ENCODE results near the gene ASB3. TPM values are rescaled to one million over a fixed set of nuclear protein-coding genes. Genes with fewer than 3 reads are reported as not detected.

The ASB3 gene
- total RNA-seq, 1 experiment from 2014 or later: 12.9 TPM

- ATAC-seq (no peak), DNase-seq (ENCODE audit: low read depth, low spot score) (no peak)
- Histone ChIP-seq H3K27me3 (ENCODE audit: control insufficient read depth, insufficient read depth, low read length) (no peaks in the 10 kb centered on the region), H3K4me3 (ENCODE audit: low read depth in 2 of 2, low read length in 2 of 2) (no peak overlapping the region), H3K9me3 (ENCODE audit: control insufficient read depth, insufficient read depth, low read depth, low read length) (no peaks in the 10 kb centered on the region), H3K27ac (ENCODE audit: low read length) (no peak overlapping the region), H3K4me1 (ENCODE audit: control insufficient read depth, insufficient read depth, low read length) (no peaks in the 10 kb centered on the region), H3K36me3 (ENCODE audit: control insufficient read depth, insufficient read depth, low read length) (peaks cover 17% of the 10 kb centered on the region; the same call in 1 of the 2 replicates)
- in situ Hi-C loops (cut with HindIII; ENCODE audit: low pct_unique_long_range_greater_than_20kb, low sequenced_read_pairs): no loop called here
- BruUV-seq (replicated peaks): no TSS peak
- ChIA-PET POLR2A (no interaction called here), CTCF (no interaction called here)
- TF ChIP-seq TCF7L2 (IDR thresholded peaks at IDR 0.05; ENCODE audit: low read depth, low read length) (no peak), CTCF (IDR thresholded peaks at IDR 0.05) (no peak), REST (IDR thresholded peaks at IDR 0.05; ENCODE audit: insufficient read depth in 1 of 2, low read depth in 2 of 2, low read length in 1 of 2) (no peak), POLR2AphosphoS5 (IDR thresholded peaks at IDR 0.05; ENCODE audit: low read depth, low read length) (no peak), SIN3A (IDR thresholded peaks at IDR 0.05; ENCODE audit: borderline replicate concordance, insufficient read depth, low read depth, low read length) (no peak)
- intact Hi-C loops (cut with micrococcal nuclease; ENCODE audit: unreplicated experiment): no loop called here
These were observed 15.9 kb upstream of the ASB3 start for GRCh38 chr2:53802617-53803151.

GRCh38 chr2:53801547-53801946 is 14.8 kb upstream of the ASB3 start:
- Histone ChIP-seq H3K36me3 (ENCODE audit: control insufficient read depth, insufficient read depth, low read length) (peaks cover 22% of the 10 kb centered on the region; the same call in 1 of the 2 replicates), H3K4me1 (ENCODE audit: control insufficient read depth, insufficient read depth, low read length) (no peaks in the 10 kb centered on the region), H3K27me3 (ENCODE audit: control insufficient read depth, insufficient read depth, low read length) (no peaks in the 10 kb centered on the region), H3K9me3 (ENCODE audit: control insufficient read depth, insufficient read depth, low read depth, low read length) (no peaks in the 10 kb centered on the region), H3K27ac (ENCODE audit: low read length) (no peak overlapping the region), H3K4me3 (ENCODE audit: low read depth in 2 of 2, low read length in 2 of 2) (no peak overlapping the region)
- intact Hi-C loops (cut with micrococcal nuclease; ENCODE audit: unreplicated experiment): no loop called here
- CTCF ChIA-PET: no interaction called here
- no TSS peak for BruUV-seq (replicated peaks)
- POLR2A ChIA-PET: no interaction called here
- in situ Hi-C loops (cut with HindIII; ENCODE audit: low pct_unique_long_range_greater_than_20kb, low sequenced_read_pairs): no loop called here
- TF ChIP-seq SIN3A (IDR thresholded peaks at IDR 0.05; ENCODE audit: borderline replicate concordance, insufficient read depth, low read depth, low read length) (no peak), POLR2AphosphoS5 (IDR thresholded peaks at IDR 0.05; ENCODE audit: low read depth, low read length) (no peak), TCF7L2 (IDR thresholded peaks at IDR 0.05; ENCODE audit: low read depth, low read length) (no peak), CTCF (IDR thresholded peaks at IDR 0.05) (no peak), REST (IDR thresholded peaks at IDR 0.05; ENCODE audit: insufficient read depth in 1 of 2, low read depth in 2 of 2, low read length in 1 of 2) (no peak)
- ATAC-seq: no peak
- no peak for DNase-seq (ENCODE audit: low read depth, low spot score)

All from Panc1 (cell line).